Neural progenitor cell (in vitro differentiated cells): ENCODE data around the gene ATL1. TPM values are rescaled to one million over a fixed set of nuclear protein-coding genes. Genes with fewer than 3 reads are reported as not detected.
"Not testable (repeated sequence)": the region's sequence is repeated elsewhere in the genome, so short reads cannot be mapped to it uniquely, and the experiment has no call there.

Experiments
- DNase-seq: peaks from one replicate; pipeline ENCODE4 v3.0.0-alpha.2; 2016; ENCODE audit warnings: low spot score
- H2AFZ ChIP-seq: fragments of 200-600 bp; sonication (generic); replicated peaks from 2 replicates; pipeline ENCODE4 v1.6.1; 2016; ENCODE audit warnings: antibody characterized with exemption
- H3F3A ChIP-seq: fragments of 200-600 bp; sonication (generic); 2 replicates; pipeline ENCODE4 v1.6.1; 2016; ENCODE audit warnings: antibody characterized with exemption, low read depth
- H3K27ac ChIP-seq: fragments of 200-600 bp; sonication (generic); 2 replicates; pipeline ENCODE4 v1.5.1; 2016; ENCODE audit warnings: mild to moderate bottlenecking
- H3K27me3 ChIP-seq: fragments of 200-600 bp; sonication (generic); 2 replicates; pipeline ENCODE4 v1.6.1; 2016; ENCODE audit warnings: mild to moderate bottlenecking, moderate library complexity
- H3K36me3 ChIP-seq: fragments of 200-600 bp; sonication (generic); 2 replicates; pipeline ENCODE4 v1.5.1; 2016
- H3K4me1 ChIP-seq: fragments of 200-600 bp; sonication (generic); 2 replicates; pipeline ENCODE4 v1.6.1; 2016; ENCODE audit warnings: mixed run types
- H3K4me2 ChIP-seq: fragments of 200-600 bp; sonication (generic); 2 replicates; pipeline ENCODE4 v1.6.1; 2016
- H3K4me3 ChIP-seq: fragments of 200-600 bp; sonication (generic); 2 replicates; pipeline ENCODE4 v1.5.1; 2016
- H3K79me2 ChIP-seq: fragments of 200-600 bp; sonication (generic); 2 replicates; pipeline ENCODE4 v1.6.1; 2016; ENCODE audit warnings: low read depth
- H3K9ac ChIP-seq: fragments of 200-600 bp; sonication (generic); 2 replicates; pipeline ENCODE4 v1.6.1; 2016
- H3K9me3 ChIP-seq: fragments of 200-600 bp; sonication (generic); 2 replicates; pipeline ENCODE4 v1.5.1; 2016; ENCODE audit warnings: low read depth
- H4K20me1 ChIP-seq: fragments of 200-600 bp; sonication (generic); 2 replicates; pipeline ENCODE4 v1.6.1; 2016; ENCODE audit warnings: low read depth
- H3K27ac Mint-ChIP-seq: 3 replicates; pipeline ENCODE4 v1.8.0; 2021; ENCODE audit warnings: mixed read lengths
- H3K27me3 Mint-ChIP-seq: 2 replicates; pipeline ENCODE4 v1.8.0; 2022; ENCODE audit warnings: low read depth, mild to moderate bottlenecking, inconsistent platforms, moderate library complexity, mixed read lengths; ENCODE audit not compliant: insufficient read depth
- H3K36me3 Mint-ChIP-seq: 3 replicates; pipeline ENCODE4 v1.8.0; 2021; ENCODE audit warnings: mixed read lengths
- H3K4me1 Mint-ChIP-seq: 3 replicates; pipeline ENCODE4 v1.8.0; 2021; ENCODE audit warnings: mixed read lengths
- H3K4me3 Mint-ChIP-seq: 3 replicates; pipeline ENCODE4 v1.8.0; 2021; ENCODE audit warnings: mild to moderate bottlenecking, moderate library complexity, mixed read lengths
- H3K9me3 Mint-ChIP-seq: 3 replicates; pipeline ENCODE4 v1.8.0; 2020; ENCODE audit warnings: mixed read lengths
- EZH2 ChIP-seq: fragments of 200-600 bp; sonication (generic); IDR thresholded peaks from 2 replicates; pipeline ENCODE4 v1.6.1; 2017; ENCODE audit warnings: antibody characterized with exemption, mild to moderate bottlenecking, moderate library complexity
- EZH2phosphoT487 ChIP-seq: fragments of 200-600 bp; sonication (generic); IDR thresholded peaks from 2 replicates; pipeline ENCODE4 v1.6.1; 2017; ENCODE audit warnings: antibody characterized with exemption
- total RNA-seq: library from RNA; depleted of rRNA; stranded (reverse); fragments of >200 nt; gene quantifications from 2 replicates; pipeline ENCODE4 v1.2.3, GENCODE V29; 2015; ENCODE audit warnings: low replicate concordance
- TF ChIP-seq, protein P1 (sequence below): fragments of 200-600 bp; sonication (generic); IDR thresholded peaks from 2 replicates; pipeline ENCODE4 v1.5.1; 2017; ENCODE audit warnings: antibody characterized with exemption, mild to moderate bottlenecking

Gene ATL1
- total RNA-seq, 1 donor from 2014 or later = 11.8 TPM

DNA sequence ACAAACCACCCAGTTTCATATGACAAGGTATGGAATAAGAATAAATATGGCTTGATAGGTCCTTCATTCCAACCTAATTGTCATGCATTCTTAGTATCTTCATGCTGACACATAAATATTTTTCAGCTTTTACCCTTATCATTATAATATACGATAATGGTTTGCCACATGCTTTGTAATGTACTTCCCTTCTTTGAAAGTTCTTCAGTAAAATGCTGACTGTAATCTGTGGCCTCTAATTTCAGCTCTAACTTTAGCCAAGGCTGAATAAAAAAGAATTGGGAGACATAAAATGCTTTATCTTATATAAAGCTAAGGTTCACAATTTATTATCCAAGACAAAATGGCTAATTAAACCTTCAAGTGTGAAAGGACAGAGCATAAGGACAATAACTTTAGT, 24.9 kb upstream of the ATL1 start:
- H3K79me2 ChIP-seq = peaks cover 23% of the 10 kb centered on the region
- H3K9ac ChIP-seq = no peak overlapping the region
- H3K4me1 ChIP-seq = peaks cover 14% of the 10 kb centered on the region
- peaks cover 6% of the 10 kb centered on the region for H3F3A ChIP-seq
- Mint-ChIP-seq H3K4me1 (peaks cover 16% of the 10 kb centered on the region), H3K4me3 (no peak overlapping the region), H3K9me3 (peaks cover 20% of the 10 kb centered on the region), H3K27ac (no peak overlapping the region), H3K36me3 (peaks cover 4% of the 10 kb centered on the region), H3K27me3 (peaks cover 9% of the 10 kb centered on the region)
- no peak for DNase-seq
- peaks cover 10% of the 10 kb centered on the region for H3K27me3 ChIP-seq
- H3K9me3 ChIP-seq = no peaks in the 10 kb centered on the region
- no peak overlapping the region for H3K4me3 ChIP-seq
- no peaks in the 10 kb centered on the region for H3K36me3 ChIP-seq
- TF ChIP-seq, protein P1, sequence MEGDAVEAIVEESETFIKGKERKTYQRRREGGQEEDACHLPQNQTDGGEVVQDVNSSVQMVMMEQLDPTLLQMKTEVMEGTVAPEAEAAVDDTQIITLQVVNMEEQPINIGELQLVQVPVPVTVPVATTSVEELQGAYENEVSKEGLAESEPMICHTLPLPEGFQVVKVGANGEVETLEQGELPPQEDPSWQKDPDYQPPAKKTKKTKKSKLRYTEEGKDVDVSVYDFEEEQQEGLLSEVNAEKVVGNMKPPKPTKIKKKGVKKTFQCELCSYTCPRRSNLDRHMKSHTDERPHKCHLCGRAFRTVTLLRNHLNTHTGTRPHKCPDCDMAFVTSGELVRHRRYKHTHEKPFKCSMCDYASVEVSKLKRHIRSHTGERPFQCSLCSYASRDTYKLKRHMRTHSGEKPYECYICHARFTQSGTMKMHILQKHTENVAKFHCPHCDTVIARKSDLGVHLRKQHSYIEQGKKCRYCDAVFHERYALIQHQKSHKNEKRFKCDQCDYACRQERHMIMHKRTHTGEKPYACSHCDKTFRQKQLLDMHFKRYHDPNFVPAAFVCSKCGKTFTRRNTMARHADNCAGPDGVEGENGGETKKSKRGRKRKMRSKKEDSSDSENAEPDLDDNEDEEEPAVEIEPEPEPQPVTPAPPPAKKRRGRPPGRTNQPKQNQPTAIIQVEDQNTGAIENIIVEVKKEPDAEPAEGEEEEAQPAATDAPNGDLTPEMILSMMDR = no peak
- no peak for TF ChIP-seq EZH2
- TF ChIP-seq EZH2phosphoT487 = no peak
- peaks cover 14% of the 10 kb centered on the region for H4K20me1 ChIP-seq
- H3K27ac ChIP-seq = no peak overlapping the region
- no peak overlapping the region for H3K4me2 ChIP-seq
- no peak overlapping the region for H2AFZ ChIP-seq

DNA sequence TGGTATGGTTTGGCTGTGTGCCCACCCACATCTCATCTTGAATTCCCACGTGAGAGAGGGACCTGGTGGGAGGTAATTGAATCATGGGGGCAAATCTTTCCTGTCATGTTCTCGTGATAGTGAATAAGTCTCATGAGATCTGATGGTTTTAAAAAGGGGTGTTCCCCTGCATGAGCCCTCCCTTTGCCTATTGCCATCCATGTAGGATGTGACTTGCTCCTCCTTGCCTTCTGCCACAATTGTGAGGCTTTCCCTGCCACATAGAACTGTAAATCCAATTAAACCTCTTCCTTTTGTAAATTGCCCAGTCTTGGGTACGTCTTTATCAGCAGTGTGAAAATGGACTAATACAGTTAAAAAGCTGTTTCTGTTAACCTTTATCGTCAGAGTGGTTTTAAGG, 21.9 kb upstream of the ATL1 start:
- not testable (repeated sequence) for DNase-seq, H3K36me3 Mint-ChIP-seq, H3K9ac ChIP-seq, H3K36me3 ChIP-seq, H3F3A ChIP-seq, H3K4me3 Mint-ChIP-seq, H3K4me3 ChIP-seq, H3K4me1 ChIP-seq, H3K4me2 ChIP-seq, H4K20me1 ChIP-seq, H3K79me2 ChIP-seq, H3K27ac ChIP-seq, H3K9me3 ChIP-seq, H2AFZ ChIP-seq, H3K4me1 Mint-ChIP-seq, H3K27ac Mint-ChIP-seq
- peaks cover 10% of the 10 kb centered on the region for H3K27me3 ChIP-seq
- peaks cover 20% of the 10 kb centered on the region for H3K9me3 Mint-ChIP-seq
- peaks cover 10% of the 10 kb centered on the region for H3K27me3 Mint-ChIP-seq

DNA sequence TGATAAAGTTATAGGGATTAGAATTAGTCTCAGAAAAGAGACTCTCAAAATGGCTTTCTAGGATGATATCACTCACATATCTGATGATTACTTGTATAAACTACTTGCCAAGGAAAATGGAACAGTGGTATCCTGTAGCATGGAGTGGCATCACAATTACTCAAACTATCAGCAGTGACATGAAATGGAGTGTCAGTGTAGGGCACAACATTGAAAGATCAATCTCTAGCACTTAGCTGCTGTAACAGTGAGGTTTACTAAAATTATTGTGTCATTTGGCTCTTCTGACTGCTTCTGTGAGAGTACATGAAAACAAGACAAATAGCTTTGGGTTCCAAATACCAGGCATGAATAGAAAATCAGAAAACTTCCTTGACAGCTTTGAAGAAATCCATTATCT, 20.9 kb upstream of the ATL1 start:
- Histone ChIP-seq H3K9ac (no peak overlapping the region), H3K4me2 (no peak overlapping the region), H3K36me3 (no peaks in the 10 kb centered on the region), H3K9me3 (no peaks in the 10 kb centered on the region), H3K27ac (no peak overlapping the region), H3K79me2 (no peaks in the 10 kb centered on the region), H3K4me3 (no peak overlapping the region), H3K4me1 (no peaks in the 10 kb centered on the region), H2AFZ (no peak overlapping the region), H4K20me1 (no peaks in the 10 kb centered on the region), H3F3A (no peaks in the 10 kb centered on the region), H3K27me3 (peaks cover under 1% of the 10 kb centered on the region)
- H3K9me3 Mint-ChIP-seq = peaks cover 20% of the 10 kb centered on the region
- no peak for TF ChIP-seq EZH2
- TF ChIP-seq, protein P1 = no peak
- TF ChIP-seq EZH2phosphoT487 = no peak
- H3K36me3 Mint-ChIP-seq = peaks cover 4% of the 10 kb centered on the region
- no peak for DNase-seq
- no peak overlapping the region for H3K27ac Mint-ChIP-seq
- H3K27me3 Mint-ChIP-seq = peaks cover 9% of the 10 kb centered on the region
- H3K4me3 Mint-ChIP-seq = no peak overlapping the region
- no peaks in the 10 kb centered on the region for H3K4me1 Mint-ChIP-seq

DNA sequence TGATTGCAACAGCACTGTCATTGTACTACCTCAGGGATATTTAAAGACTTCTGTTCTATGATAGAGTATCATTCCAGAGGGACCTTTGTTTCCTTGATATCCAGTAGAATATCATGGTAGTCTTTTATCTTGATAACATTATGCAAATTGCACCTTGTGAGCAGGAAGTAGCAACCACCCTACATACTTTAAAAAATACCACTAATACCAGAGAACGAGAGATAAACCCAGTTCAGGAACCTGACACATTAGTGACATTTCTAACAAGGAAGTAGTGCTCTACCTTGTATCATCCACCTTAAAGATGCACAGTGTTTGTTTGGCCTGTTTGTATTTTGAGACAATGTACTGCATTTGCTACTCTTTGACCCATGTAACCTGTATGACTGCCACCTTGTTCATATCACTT, 18.8 kb upstream of the ATL1 start:
- H3K4me3 ChIP-seq = no peak overlapping the region
- H3K4me3 Mint-ChIP-seq = no peak overlapping the region
- H3K27me3 Mint-ChIP-seq = peaks cover 6% of the 10 kb centered on the region
- DNase-seq = no peak
- no peaks in the 10 kb centered on the region for H4K20me1 ChIP-seq
- no peaks in the 10 kb centered on the region for H3K4me1 ChIP-seq
- no peaks in the 10 kb centered on the region for H3K36me3 ChIP-seq
- peaks cover 20% of the 10 kb centered on the region for H3K9me3 Mint-ChIP-seq
- peaks cover 4% of the 10 kb centered on the region for H3K36me3 Mint-ChIP-seq
- peaks cover 3% of the 10 kb centered on the region for H3K4me1 Mint-ChIP-seq
- H3K9ac ChIP-seq = no peak overlapping the region
- no peak overlapping the region for H3K27ac Mint-ChIP-seq
- no peak overlapping the region for H2AFZ ChIP-seq
- H3F3A ChIP-seq = no peaks in the 10 kb centered on the region
- no peak overlapping the region for H3K4me2 ChIP-seq
- no peak for TF ChIP-seq EZH2phosphoT487
- TF ChIP-seq, protein P1 = no peak
- no peak for TF ChIP-seq EZH2
- H3K27ac ChIP-seq = no peak overlapping the region
- no peaks in the 10 kb centered on the region for H3K79me2 ChIP-seq
- H3K27me3 ChIP-seq = no peaks in the 10 kb centered on the region
- no peaks in the 10 kb centered on the region for H3K9me3 ChIP-seq
